H9 (cell line): ENCODE measurements around the gene SSTR5. TPM values are rescaled to one million over a fixed set of nuclear protein-coding genes. Genes with fewer than 3 reads are reported as not detected.

ENCODE experiments used
- DNase-seq: peaks from one replicate; pipeline ENCODE4 v3.0.0-alpha.2; 2017
- H2AFZ ChIP-seq: one replicate; pipeline ENCODE4 v1.6.1; 2013; ENCODE audit warnings: mild to moderate bottlenecking, low read length, control low read depth, moderate library complexity
- H2AK5ac ChIP-seq: 2 replicates; pipeline ENCODE4 v1.6.1; 2013; ENCODE audit warnings: low read length, control low read depth, mixed read lengths; ENCODE audit not compliant: insufficient read length
- H2BK120ac ChIP-seq: one replicate; pipeline ENCODE4 v1.6.1; 2013; ENCODE audit warnings: low read depth, mild to moderate bottlenecking, low read length, control low read depth, inconsistent platforms; ENCODE audit not compliant: poor library complexity, severe bottlenecking
- H2BK12ac ChIP-seq: 2 replicates; pipeline ENCODE4 v1.6.1; 2013; ENCODE audit warnings: low read length, control low read depth, mixed read lengths, low read depth; ENCODE audit not compliant: insufficient read length
- H2BK15ac ChIP-seq: 2 replicates; pipeline ENCODE4 v1.6.1; 2013; ENCODE audit warnings: low read depth, low read length, control low read depth
- H2BK20ac ChIP-seq: one replicate; pipeline ENCODE4 v1.6.1; 2013; ENCODE audit warnings: low read depth, mild to moderate bottlenecking, low read length, control low read depth, inconsistent platforms; ENCODE audit not compliant: poor library complexity, severe bottlenecking
- H2BK5ac ChIP-seq: 2 replicates; pipeline ENCODE4 v1.6.1; 2013; ENCODE audit warnings: low read length, control low read depth, mixed read lengths; ENCODE audit not compliant: insufficient read length
- H3K14ac ChIP-seq: 2 replicates; pipeline ENCODE4 v1.6.1; 2013; ENCODE audit warnings: low read length, control low read depth; ENCODE audit not compliant: insufficient read depth
- H3K18ac ChIP-seq: 2 replicates; pipeline ENCODE4 v1.6.1; 2013; ENCODE audit warnings: low read depth, mild to moderate bottlenecking, mixed read lengths, low read length, control low read depth; ENCODE audit not compliant: insufficient read length
- H3K23ac ChIP-seq: 2 replicates; pipeline ENCODE4 v1.6.1; 2013; ENCODE audit warnings: low read length, control low read depth, mixed read lengths, low read depth; ENCODE audit not compliant: insufficient read length
- H3K23me2 ChIP-seq: 2 replicates; pipeline ENCODE4 v1.6.1; 2013; ENCODE audit warnings: low read depth, mild to moderate bottlenecking, mixed read lengths, low read length, control low read depth; ENCODE audit not compliant: insufficient read length, poor library complexity, severe bottlenecking
- H3K27ac ChIP-seq: 2 replicates; pipeline ENCODE4 v1.5.1; 2013; ENCODE audit warnings: low read length, control low read depth, mixed read lengths, low read depth; ENCODE audit not compliant: insufficient read length
- H3K27me3 ChIP-seq: 2 replicates; pipeline ENCODE4 v1.6.1; 2013; ENCODE audit warnings: low read length, control low read depth, inconsistent platforms; ENCODE audit not compliant: insufficient read depth
- H3K4ac ChIP-seq: 2 replicates; pipeline ENCODE4 v1.6.1; 2013; ENCODE audit warnings: low read depth, mild to moderate bottlenecking, control low read depth, inconsistent platforms, low read length, moderate library complexity
- H3K4me1 ChIP-seq: 2 replicates; pipeline ENCODE4 v1.6.1; 2013; ENCODE audit warnings: low read length, control low read depth, inconsistent platforms; ENCODE audit not compliant: insufficient read depth
- H3K4me2 ChIP-seq: 2 replicates; pipeline ENCODE4 v1.6.1; 2013; ENCODE audit warnings: low read length, control low read depth, mixed read lengths; ENCODE audit not compliant: insufficient read length, insufficient read depth
- H3K56ac ChIP-seq: 2 replicates; pipeline ENCODE4 v1.6.1; 2013; ENCODE audit warnings: low read depth, mild to moderate bottlenecking, mixed read lengths, low read length, control low read depth; ENCODE audit not compliant: insufficient read length
- H3K79me1 ChIP-seq: 2 replicates; pipeline ENCODE4 v1.6.1; 2013; ENCODE audit warnings: low read depth, mild to moderate bottlenecking, moderate library complexity, low read length, control low read depth, inconsistent platforms; ENCODE audit not compliant: insufficient read depth, poor library complexity, severe bottlenecking
- H3K79me2 ChIP-seq: 2 replicates; pipeline ENCODE4 v1.6.1; 2013; ENCODE audit warnings: low read length, control low read depth, inconsistent platforms; ENCODE audit not compliant: insufficient read depth
- H3K9ac ChIP-seq: 2 replicates; pipeline ENCODE4 v1.6.1; 2013; ENCODE audit warnings: low read length, control low read depth, mixed read lengths; ENCODE audit not compliant: insufficient read length; ENCODE audit errors: extremely low read depth
- H3K9me3 ChIP-seq: one replicate; pipeline ENCODE4 v1.6.1; 2013; ENCODE audit warnings: low read depth, low read length, inconsistent platforms; ENCODE audit not compliant: control insufficient read depth
- H3T11ph ChIP-seq: one replicate; pipeline ENCODE4 v1.6.1; 2013; ENCODE audit warnings: mild to moderate bottlenecking, low read length, control low read depth, inconsistent platforms
- H4K20me1 ChIP-seq: one replicate; pipeline ENCODE4 v1.6.1; 2013; ENCODE audit not compliant: control insufficient read depth, insufficient read length, insufficient read depth
- H4K5ac ChIP-seq: 2 replicates; pipeline ENCODE4 v1.6.1; 2013; ENCODE audit warnings: low read depth, mild to moderate bottlenecking, mixed read lengths, low read length, control low read depth; ENCODE audit not compliant: insufficient read length
- H4K8ac ChIP-seq: replicated peaks from 2 replicates; pipeline ENCODE4 v1.6.1; 2013; ENCODE audit warnings: low read length, control low read depth, mixed read lengths, low read depth; ENCODE audit not compliant: insufficient read length
- H4K91ac ChIP-seq: 2 replicates; pipeline ENCODE4 v1.6.1; 2013; ENCODE audit warnings: low read depth, mild to moderate bottlenecking, moderate library complexity, mixed read lengths, low read length, control low read depth; ENCODE audit not compliant: insufficient read length
- H3K27ac Mint-ChIP-seq, 3 experiments: 2 replicates in 2 of 3; 3 replicates in 1 of 3; pipeline ENCODE4 v1.8.0; 2020 to 2021; ENCODE audit warnings: mixed read lengths in 3 of 3, mild to moderate bottlenecking in 1 of 3, moderate library complexity in 1 of 3
- H3K27me3 Mint-ChIP-seq: 2 replicates; pipeline ENCODE4 v1.8.0; 2021; ENCODE audit warnings: low read depth, mild to moderate bottlenecking, moderate library complexity, mixed read lengths
- H3K36me3 Mint-ChIP-seq, 3 experiments: 2 replicates in 2 of 3; 3 replicates in 1 of 3; pipeline ENCODE4 v1.8.0; 2020 to 2021; ENCODE audit warnings: low read depth in 3 of 3, mixed read lengths in 3 of 3; ENCODE audit not compliant: insufficient read depth in 1 of 3
- H3K4me1 Mint-ChIP-seq, 2 experiments: 2 replicates each; pipeline ENCODE4 v1.8.0; 2020; ENCODE audit warnings: mixed read lengths in 2 of 2
- H3K4me3 Mint-ChIP-seq, 2 experiments: 2 replicates in 1 of 2; 3 replicates in 1 of 2; pipeline ENCODE4 v1.8.0; 2020 to 2021; ENCODE audit warnings: mild to moderate bottlenecking in 2 of 2, mixed read lengths in 2 of 2, moderate library complexity in 1 of 2
- H3K9me3 Mint-ChIP-seq, 2 experiments: 2 replicates in 1 of 2; 3 replicates in 1 of 2; pipeline ENCODE4 v1.8.0; 2020; ENCODE audit warnings: mild to moderate bottlenecking in 2 of 2, mixed read lengths in 2 of 2, moderate library complexity in 1 of 2
- CTCF ChIP-seq: fragments of 200-600 bp; sonication (generic); conservative IDR thresholded peaks from 3 replicates; pipeline ENCODE4 v1.8.0; 2021; ENCODE audit warnings: antibody characterized with exemption, mild to moderate bottlenecking
- WGBS: extraction: QIAGEN DNeasy Blood & Tissue Kit; methylation state at CpG from one replicate; pipeline ENCODE4 v1.1.7; 2013; ENCODE audit warnings: missing lambda C conversion rate, low lambda C conversion rate, mixed read lengths; ENCODE audit not compliant: insufficient read length; ENCODE audit errors: extremely low coverage; 5-methylcytosine and 5-hydroxymethylcytosine counted together
- total RNA-seq: library from RNA; stranded (reverse); gene quantifications from 2 replicates; pipeline ENCODE4 v1.2.1, GENCODE V29; 2021

The SSTR5 gene
- total RNA-seq, 1 experiment from 2014 or later = 0.22 TPM

GRCh38 chr16:1123525-1124230 is 51.1 kb downstream of the SSTR5 start:
- H4K20me1 ChIP-seq = no peaks in the 10 kb centered on the region
- no peak overlapping the region for H3K4ac ChIP-seq
- H4K5ac ChIP-seq = no peak overlapping the region
- H3T11ph ChIP-seq = no peak overlapping the region
- H3K23ac ChIP-seq = no peak overlapping the region
- no peak overlapping the region for H2AFZ ChIP-seq
- H3K27ac ChIP-seq = no peak overlapping the region
- no peak overlapping the region for H2BK12ac ChIP-seq
- no peak for DNase-seq
- 0 out of 2 replicates have a peak overlapping the region, but pooled peaks have one; percentile 16 for H3K14ac ChIP-seq
- H3K9ac ChIP-seq = no peak overlapping the region
- H3K9me3 Mint-ChIP-seq = no peaks in the 10 kb centered on the region
- no peaks in the 10 kb centered on the region for H3K4me1 ChIP-seq
- no peaks in the 10 kb centered on the region for H3K79me2 ChIP-seq
- no peak overlapping the region for H2BK120ac ChIP-seq
- no peak overlapping the region for H3K18ac ChIP-seq
- H3K9me3 ChIP-seq = no peaks in the 10 kb centered on the region
- H3K4me3 Mint-ChIP-seq = no peak overlapping the region
- no peak overlapping the region for H2AK5ac ChIP-seq
- H3K36me3 Mint-ChIP-seq = no peaks in the 10 kb centered on the region
- H3K27me3 Mint-ChIP-seq = peaks cover 2% of the 10 kb centered on the region; the same call in 1 of the 2 replicates
- no peaks in the 10 kb centered on the region for H3K27me3 ChIP-seq
- no peaks in the 10 kb centered on the region for H3K79me1 ChIP-seq
- H4K8ac ChIP-seq = no peak overlapping the region
- no peak overlapping the region for H2BK5ac ChIP-seq
- H3K4me1 Mint-ChIP-seq = peaks cover 0 to 7% of the 10 kb centered on the region in 2 experiments; a peak in 1 of 4 replicates
- no peak overlapping the region for H2BK20ac ChIP-seq
- no peak overlapping the region for H3K4me2 ChIP-seq
- no peak overlapping the region for H3K56ac ChIP-seq
- no peaks in the 10 kb centered on the region for H3K23me2 ChIP-seq
- no peak overlapping the region for H4K91ac ChIP-seq
- no peak overlapping the region for H3K27ac Mint-ChIP-seq
- no peak overlapping the region for H2BK15ac ChIP-seq
- no peak for TF ChIP-seq CTCF
- no CpG with 5 or more reads among the region's 21 CpGs for WGBS
